Tibial nerve (tissue), 3 donors: ENCODE results near the gene TMEM43.

ENCODE experiments used
- CTCF ChIP-seq, 5 experiments: fragments of 200-600 bp in 3 of 5; fragments of 450-650 bp in 2 of 5; sonication (generic) in 3 of 5; IDR thresholded peaks; one replicate each; pipeline ENCODE4 v1.5.1; 2016 to 2019; ENCODE audit warnings: antibody characterized with exemption in 5 of 5, mild to moderate bottlenecking in 3 of 5, moderate library complexity in 2 of 5
- POLR2A ChIP-seq, 2 donors: fragments of 450-650 bp; IDR thresholded peaks; one replicate each; pipeline ENCODE4 v1.6.1; 2017; ENCODE audit warnings: antibody characterized with exemption in 2 of 2, mild to moderate bottlenecking in 2 of 2, moderate library complexity in 2 of 2

GRCh38 chr3:14174483-14174882, 49.6 kb downstream of the TMEM43 start:
- TF ChIP-seq CTCF (IDR thresholded peaks at IDR 0.05), result no peak
- TF ChIP-seq POLR2A (IDR thresholded peaks at IDR 0.05), result no peak
